ENCODE results near the gene FAM13A.
A peak's percentile ranks its signal among the peaks of the same experiment; 100 is the strongest.

Gene FAM13A

DNA sequence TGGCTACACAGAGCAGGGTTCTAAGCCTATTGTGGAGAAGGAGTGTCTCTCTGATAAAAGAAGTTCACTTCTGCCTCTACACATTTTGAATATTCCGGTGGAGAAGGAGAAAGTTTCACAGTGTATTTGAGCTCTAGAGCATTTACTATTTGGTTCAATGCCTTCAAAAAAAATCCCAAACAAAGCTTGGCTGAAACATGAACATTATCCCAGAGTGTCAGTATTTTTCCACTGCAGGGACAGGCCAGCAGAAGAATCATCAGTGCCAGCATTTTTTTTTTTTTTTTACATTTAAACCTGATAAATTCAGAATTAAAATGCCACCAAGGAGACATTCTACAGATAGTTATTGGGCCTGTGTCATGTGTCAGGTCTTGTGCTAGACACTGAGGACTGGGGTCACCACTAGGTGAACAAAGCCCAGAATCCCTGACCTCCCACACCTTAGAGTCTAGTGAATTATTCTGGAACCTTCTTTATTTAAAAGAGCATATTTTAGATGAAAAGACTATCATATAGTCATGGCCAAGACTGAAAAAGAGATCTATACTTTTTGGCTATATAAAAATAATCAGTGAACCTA is 311.3 kb downstream of the FAM13A start:
- no peak for DNase-seq (ENCODE audit: low read depth)

DNA sequence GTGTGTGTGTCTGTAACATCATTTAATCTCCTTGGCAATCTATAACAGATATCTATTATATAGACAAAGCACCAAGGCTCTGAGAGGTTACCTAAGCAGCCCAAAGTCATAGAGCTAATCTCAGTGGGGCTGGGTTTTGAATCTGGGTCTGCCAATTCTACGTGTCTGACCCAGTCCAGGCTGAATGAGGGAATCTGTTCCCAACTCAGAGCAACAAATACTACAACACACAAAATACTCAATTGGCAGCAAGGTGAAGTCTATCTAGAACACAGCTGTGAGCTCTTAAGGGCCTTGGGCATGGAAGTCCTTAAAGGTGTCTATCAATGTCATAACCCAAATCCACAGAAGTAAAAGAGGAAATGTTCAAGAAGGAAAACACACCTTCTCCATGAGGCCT is 311.8 kb downstream of the FAM13A start:
- DNase-seq (ENCODE audit: low read depth), result no peak

DNA sequence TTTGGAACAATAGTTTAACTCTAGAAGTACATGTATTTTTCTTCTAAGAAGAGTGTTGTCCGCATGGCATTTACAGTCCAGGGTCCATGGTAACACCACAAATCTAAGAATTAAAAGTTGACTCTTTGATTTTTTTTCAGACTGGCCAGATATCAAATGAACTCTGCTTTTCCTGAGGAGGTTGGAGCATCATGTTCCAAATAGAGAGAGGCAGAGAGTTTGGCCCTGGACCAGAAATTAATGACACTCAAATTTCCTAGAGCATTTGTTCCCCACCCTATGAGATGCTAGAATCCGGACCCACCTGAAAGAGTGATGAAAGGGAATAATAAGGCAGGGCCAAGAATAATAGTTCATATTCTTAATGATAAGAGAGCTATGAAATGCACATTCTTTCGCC is 312.4 kb downstream of the FAM13A start:
- no peak for DNase-seq (ENCODE audit: low read depth)

DNA sequence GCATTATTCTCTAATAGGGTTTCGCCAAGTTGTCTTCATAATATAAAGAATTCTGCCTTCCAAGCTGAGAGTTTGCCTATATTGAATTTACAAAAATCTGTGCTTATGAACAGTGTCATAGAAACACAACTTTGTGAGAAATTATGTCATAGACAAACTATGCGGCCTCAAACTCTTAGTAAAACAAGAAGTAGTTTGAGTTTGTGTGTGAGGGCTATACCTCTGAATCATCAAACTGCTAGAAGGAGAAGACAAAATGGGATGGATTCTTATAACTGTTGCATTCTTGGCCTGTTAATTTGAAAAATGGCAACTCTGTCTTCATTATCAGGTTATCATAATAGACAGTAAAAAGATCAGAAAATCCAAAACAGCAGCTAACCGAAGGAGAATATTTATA is 313.3 kb downstream of the FAM13A start:
- no peak for DNase-seq (ENCODE audit: low read depth)

DNA sequence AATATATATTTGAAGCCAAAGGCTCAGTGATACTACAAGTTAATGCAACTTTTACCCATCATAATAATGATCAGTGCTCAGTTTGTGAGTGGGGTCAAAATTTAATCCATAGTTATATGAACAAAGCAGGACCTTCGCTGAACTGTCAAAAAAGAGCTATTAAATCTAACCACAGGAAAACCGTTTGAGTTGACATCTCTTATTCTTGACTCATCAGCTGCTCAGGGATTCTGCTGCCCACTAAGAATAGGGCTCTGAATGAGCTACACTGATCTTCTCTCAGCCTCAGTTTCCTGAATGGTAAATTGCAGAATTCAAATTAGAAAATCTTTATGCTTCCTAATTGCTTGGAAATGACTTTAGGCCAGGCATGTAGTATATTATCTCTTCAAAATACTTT is 314.4 kb downstream of the FAM13A start:
- DNase-seq (ENCODE audit: low read depth), result no peak

DNA sequence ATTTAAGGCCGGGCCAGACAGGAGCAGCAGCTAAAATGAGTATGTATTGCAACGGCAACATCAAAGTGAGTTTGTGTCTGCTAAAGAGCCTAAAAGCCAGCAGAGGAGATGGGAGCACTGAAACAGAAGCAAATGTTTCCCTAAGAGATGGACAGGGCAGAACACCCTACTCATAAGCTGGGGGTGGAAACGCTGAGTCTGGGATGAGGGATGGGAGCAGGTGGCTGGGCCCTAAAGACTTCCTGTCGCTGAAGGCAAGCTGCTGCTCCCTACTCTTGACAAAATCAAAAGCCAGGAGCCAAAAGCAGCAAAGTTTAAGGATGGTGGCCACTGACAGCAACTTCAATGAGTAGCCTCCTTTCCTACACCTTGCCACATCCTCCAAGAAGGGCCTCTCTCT is 318.8 kb downstream of the FAM13A start:
- no peak for DNase-seq (ENCODE audit: low read depth)

DNA sequence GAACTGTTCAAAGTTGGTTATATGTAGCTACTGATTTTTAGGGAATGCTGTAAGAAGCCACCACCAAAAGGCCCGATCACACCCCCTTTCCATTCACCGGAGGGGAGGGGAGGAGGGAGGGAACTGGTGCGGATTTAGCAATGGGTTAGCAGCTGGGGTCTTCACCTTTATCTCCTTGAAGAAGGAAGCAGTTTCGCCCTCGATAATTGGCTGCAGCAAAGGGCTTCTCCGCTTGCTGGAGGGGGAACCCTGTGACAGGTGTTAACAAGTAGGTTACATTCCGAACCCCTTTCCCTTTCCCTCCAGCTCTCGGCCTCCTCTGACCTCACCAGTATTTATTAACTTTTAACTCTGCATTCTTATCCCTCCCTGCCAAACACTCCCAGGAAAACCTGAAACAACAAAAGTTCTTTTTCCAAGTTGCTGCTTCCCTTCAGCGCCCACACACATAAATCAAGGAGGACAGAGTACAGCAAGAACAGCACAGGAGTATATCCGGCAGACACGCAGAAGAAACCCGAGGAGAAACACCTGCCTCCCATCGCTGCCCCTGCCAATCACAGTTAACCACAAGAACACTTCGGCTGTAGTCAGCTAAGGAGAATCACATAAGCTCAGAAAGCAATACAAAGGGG is 319.6 kb downstream of the FAM13A start:
- DNase-seq (ENCODE audit: low read depth), result peak; percentile 3

DNA sequence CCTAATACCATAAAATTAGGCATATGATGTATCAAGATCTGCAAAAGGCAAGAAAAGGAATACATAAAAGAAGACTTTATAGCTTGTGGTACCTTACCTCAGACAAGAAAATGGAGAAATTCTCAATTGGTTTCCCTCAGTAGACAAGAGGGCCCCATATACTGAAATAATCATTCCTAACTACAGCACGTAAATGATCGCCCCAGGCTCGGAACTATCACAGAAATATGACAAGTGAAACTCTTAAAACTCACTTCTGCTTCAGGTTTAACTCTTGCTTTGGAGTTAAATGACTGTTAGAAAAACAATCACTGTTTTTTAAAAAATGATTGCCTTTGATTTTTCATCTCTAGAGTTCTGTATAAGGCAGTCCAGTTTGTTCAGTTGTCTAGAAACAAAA is 320.7 kb downstream of the FAM13A start:
- DNase-seq (ENCODE audit: low read depth), result no peak

DNA sequence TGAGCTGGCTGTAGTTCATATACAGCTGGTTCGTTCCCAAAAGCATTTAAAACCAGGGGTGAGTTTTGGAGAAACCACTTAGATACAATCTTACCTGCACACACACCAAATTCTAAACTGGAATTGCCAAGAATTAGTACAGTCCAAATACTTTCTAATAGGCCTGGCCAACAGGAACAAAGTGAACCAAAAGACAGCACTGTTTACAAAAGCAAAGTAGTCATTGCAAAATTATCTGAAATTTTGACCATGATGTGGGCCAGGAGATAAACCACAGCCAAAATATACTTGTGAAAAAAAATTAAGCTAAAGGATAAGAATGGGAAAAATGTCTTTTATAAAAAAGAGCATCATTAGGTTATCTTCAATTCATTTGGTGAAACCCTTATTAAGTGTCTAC is 321.4 kb downstream of the FAM13A start:
- no peak for DNase-seq (ENCODE audit: low read depth)

DNA sequence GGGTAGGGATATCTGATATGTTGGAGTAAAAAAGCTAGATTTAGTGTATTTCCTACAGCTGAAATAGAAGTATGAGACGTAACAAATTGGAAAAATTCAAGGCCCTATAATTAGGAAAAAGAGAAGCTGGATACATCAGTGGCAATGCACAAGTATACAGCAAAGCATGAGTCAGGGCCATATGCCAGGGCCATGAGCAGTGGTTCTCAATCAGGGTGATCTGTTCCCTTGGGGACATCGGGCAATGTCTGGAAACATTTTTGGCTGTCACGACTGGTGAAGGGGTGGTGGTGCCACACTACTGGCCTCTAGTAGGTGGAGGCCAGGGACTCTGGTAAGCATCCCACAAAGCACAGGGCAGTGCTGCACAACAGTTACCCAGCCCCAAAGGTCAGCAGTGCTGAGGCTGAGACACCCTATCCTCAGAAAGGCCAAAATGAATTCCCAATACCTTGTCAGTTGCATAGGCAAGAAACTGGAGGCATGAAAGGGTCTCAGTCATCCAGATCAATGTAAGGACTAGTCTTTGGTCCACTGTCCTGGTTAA is 322.5 kb downstream of the FAM13A start:
- no peak for DNase-seq (ENCODE audit: low read depth)

DNA sequence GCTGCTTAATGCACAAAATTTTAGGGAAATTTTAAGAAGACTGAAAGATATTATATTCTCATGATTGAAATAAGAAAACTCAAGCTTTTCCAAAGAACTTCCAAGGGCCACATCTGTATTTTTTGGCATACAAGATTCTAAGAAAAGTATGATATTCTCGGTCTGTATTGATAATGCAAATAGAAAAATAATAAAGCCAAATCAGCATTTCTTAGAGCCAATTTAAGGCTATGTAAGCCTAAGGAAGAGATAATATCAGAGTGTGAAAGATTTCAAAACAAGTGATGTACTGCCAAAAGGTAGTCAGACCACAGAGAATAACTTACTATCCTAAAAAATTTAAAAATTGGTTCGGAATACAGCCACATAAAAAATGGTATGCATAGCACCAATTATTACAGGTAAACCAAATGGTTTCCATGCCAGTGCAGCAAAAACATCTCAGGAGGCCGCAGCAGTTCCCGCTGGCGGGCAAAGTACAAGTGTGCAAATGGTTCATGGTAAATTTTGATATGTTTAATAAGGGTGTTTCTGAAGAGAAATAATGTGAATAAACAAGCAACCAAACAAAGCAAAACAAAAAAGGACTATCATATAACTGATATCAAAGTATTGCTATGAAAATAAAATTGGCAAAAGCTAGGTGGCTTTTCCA is 324.1 kb downstream of the FAM13A start:
- no peak for DNase-seq (ENCODE audit: low read depth)

DNA sequence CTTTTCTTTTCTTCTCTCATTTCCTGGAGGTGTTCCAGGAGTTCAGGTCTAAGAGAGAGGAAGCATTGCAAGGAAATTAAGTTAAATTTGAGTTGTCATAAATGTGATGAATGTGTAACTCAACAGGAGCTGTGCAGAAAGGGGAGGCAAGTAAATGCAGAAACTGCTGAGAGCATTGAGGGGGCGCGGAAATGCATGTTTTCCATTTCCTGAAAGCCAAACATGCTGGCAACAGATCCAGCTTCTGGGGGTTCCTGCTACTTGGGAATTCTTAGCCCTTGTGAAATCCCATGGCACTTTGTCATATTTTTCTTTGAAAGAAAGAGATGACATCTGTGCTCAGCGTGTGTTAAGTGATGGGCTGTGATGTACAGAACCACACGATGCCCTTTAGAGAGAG is 325.6 kb downstream of the FAM13A start:
- DNase-seq (ENCODE audit: low read depth), result no peak

DNA sequence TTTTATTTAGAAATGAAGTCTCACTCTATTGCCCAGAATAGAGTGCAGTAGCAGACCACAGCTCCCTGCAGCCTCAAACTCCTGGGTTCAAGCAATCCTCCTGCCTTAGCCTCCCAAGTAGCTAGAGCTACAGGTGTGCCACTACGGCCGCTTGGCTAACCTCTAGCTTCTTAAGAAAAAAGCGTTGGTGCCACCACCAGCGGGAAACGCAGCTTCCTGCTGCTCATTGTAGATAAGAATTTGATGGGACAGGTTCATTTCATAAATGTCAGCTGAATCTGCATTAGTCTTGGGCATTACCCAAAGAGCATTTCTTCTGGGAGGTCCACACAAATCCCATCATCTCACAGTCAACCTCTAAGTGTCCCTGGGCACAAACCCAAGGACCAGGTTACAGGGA is 326.2 kb downstream of the FAM13A start:
- DNase-seq (ENCODE audit: low read depth), result no peak

DNA sequence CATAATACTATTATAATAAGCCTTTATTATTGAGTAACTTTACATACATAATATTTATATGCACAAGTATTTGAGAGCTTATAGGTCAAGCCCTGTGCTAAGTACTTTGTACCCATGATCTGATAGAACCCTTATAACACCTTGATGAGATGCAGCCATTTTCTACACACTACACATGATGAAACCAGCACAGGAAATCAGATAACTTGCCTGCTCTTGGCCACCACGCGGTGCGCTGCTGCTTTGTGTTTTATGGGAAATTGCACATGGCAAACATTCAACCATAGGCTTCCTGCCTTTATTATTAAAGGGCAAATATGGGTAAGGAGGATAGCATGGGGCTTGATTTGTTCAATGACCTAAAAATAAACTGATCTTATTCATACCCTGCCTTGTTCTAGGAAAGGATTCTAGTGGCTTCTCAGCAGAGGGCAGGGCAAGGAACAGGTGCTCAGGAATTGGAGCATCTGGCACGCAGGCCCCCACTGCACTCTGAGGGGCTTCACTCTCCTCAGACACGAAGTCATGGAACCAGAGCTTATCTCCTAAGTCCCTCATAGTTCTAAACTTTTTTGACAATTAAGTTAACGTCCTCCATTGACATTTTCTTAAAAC is 327.7 kb downstream of the FAM13A start:
- DNase-seq (ENCODE audit: low read depth), result no peak

DNA sequence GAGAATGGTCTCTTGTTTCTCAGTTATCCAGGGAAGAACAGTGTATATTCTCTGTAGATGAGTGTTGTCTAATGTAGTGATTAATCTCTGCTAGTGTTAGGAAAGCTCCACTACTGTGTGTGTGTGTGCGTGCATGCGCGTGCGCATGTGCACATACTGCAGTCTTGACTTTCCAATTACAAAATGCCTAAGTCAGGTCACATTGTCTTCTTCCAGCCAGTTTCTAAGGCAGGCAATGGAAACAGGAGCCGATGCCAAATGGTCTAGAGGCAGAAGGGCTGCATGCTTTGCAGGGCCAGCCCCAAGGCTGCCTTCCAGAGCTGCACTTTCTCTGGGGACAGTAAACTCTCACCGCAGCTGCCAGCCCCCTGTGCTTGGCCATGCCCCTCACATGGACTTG is 328.8 kb downstream of the FAM13A start:
- DNase-seq (ENCODE audit: low read depth), result no peak

DNA sequence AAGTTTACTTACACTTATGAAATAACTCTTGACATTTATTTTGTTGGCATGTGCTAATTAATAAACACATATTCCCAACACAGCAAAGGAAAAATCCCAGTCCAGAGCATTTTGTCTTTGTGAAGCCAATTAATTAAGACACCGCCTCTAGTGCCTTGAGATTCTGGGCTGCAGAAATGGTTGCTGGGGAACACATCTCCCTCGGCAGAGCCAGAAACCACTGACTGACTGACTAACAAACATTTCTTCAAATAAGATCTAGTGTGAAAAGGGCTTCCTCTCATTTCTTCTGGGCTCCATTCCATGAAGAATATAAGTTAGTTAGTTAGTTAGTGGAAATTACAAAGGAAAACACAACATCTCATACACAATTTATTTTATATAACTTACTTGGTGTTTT is 331.0 kb downstream of the FAM13A start:
- no peak for DNase-seq (ENCODE audit: low read depth)

DNA sequence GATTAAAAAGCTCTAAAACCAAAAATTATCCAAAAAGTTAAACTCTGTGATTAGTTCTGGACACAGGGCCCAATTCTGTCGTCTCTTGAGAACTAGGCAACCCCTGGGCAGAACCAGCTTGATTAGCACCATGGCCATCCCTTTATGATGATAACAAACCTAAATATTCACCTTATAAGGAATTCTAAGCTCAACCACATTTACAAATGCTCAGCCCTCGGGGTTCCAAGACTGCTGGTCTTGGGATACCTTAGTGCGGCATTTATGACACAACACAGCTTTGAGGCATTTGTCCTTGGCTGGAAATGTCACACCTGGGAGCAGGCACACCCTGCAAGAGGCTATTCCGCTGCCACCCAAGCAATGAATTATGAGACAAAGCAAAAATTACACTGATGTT is 331.8 kb downstream of the FAM13A start:
- DNase-seq (ENCODE audit: low read depth), result no peak

DNA sequence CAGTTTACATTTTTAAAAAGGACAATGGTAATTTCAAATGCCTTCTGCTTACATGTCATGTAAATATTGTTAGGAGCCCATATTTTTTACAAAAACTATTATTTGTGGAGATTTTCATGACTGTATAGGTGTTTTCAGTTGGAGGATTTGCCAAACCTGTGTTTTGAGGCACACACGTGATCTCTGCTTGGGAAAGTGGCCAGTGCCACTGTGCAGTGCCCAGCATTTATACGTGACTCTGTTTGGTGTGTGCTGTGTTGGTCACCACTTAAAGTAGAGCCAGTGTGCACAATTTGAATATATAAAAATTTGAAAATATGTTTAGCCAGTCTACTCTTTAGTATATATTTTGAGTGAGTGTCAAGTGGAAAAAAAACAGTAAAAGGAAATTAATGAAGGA is 332.6 kb downstream of the FAM13A start:
- DNase-seq (ENCODE audit: low read depth), result no peak

DNA sequence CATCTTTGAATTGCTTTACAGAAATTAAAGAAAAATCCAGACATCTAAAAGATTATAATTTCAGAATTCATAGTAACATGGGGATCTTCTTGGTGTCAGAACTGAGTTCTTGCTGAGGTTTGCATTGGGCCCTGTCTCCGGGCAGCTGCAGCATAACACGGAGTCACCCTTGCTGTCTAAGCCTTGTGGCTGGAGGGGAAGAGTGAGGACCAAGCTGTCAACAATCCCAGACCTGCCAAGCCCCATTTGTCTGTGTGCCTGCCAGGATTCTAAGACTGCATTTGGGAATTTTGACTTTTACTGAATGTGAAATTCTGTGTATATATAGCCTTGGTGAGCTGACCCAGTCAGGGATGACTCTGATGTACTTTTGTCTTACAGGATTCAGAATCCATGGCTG is 334.2 kb downstream of the FAM13A start:
- no peak for DNase-seq (ENCODE audit: low read depth)

DNA sequence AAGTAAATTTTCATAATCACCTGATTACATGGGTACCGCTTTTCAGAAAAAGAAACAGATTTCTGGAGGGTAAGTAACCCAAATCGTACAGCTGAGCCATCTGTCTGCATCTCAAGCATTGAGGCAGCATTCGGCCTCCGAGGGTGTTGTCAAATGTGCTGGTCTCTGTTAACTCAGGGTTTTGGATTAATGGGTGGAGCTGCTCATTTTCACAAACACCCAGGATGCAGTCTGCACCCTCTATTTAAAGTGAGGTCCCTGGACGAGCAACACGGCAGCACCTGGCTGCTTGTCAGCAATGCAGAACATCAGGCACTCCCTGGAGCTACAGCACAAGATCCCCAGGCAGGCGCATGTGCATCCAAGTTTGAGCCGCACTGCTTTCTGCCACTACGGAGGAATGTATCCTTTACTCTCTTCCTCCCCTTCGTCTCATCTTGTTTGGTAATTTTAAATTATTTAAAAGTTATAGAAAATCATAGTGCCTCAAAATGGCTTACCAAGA is 334.7 kb downstream of the FAM13A start:
- DNase-seq (ENCODE audit: low read depth), result no peak

DNA sequence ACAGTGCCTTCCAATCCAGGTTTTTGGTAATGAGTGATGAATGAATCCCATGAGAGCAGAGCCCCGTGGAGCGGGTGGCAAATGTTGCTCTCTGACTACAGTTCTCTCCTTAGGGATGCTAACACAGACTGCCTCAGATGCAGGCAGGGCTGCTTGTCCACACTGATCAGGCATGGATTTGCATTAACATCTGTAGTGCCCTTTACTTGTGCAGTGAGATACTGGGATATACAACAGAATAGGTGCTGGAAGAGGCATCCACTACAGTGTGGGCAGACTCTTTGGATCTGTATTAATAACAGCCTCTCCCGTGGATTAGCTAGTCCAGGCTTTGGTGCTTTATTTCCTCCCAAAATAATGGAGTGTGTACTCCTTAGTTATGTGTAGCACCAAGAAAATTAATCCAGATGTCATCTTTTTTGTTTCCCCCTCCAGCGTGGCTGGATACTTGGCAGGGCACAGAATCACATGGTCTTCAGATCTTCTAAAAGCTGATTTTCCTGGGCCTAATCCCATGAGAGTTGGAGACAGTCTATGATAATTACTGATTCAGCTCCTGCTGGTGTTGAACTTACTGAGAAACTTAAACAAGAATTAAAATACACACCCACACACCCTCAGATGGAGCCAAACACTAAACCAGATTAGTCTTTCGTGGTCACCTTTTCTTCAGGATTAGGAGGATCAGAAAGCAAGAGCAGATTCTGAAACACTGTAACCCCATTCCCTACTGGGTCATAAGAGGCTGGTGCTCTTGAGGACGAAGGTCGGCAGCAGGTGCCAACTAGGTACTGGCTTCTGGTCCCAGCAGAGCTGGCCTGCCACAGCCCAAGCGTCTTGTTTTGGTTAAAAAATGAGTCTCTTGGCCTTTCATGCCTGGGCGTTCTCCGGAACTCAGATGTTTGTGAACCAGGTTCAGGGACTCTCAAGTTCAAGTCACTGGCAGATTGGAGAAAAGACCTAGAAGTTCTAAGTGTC is 336.2 kb downstream of the FAM13A start:
- no peak for DNase-seq (ENCODE audit: low read depth)

DNA sequence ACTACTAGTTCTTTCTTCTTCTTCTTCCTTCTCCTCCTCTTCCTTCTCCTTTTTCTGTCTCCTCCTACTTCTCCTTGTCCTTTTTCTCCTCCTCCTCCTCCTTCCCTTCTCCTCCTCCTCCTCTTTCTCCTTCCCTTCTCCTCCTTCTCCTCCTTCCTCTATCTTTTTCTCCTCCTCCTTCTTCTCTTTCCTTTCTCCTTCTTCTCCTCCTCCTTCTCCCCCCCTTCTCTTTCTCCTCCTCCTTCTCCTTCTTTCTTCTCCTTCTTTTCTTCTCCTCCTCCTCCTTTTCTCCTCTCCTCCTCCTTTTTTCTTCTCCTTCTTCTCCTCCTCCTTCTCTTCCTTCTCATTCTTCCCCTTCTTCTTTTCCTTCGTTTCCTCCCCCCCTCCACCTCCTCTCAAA is 337.6 kb downstream of the FAM13A start:
- DNase-seq (ENCODE audit: low read depth), result no peak

Data from activated gamma-delta T cell treated with anti-CD3 and anti-CD28 coated beads, Interleukin-2, amount 50 U/mL, for 16 hours (primary cell).